SK-N-SH treated with all-trans-retinoic acid at 6 μM for 48 hours (cell line): ENCODE data around the gene ACTN1.
"Not testable (repeated sequence)": the region's sequence is repeated elsewhere in the genome, so short reads cannot be mapped to it uniquely, and the experiment has no call there.

Experiments used
- ATAC-seq: fragments of 200-7000 bp; cut with Tn5 transposase; 3 replicates; pipeline ENCODE4 v1.9.1; 2020; ENCODE audit warnings: mild to moderate bottlenecking, moderate library complexity
- BACH2 ChIP-seq: fragments of 250-450 bp; sonication (Bioruptor Pico); IDR thresholded peaks from 2 replicates; pipeline ENCODE4 v1.9.0; 2021; ENCODE audit warnings: mild to moderate bottlenecking, borderline replicate concordance
- GLIS3 ChIP-seq: fragments of 250-450 bp; sonication (Bioruptor Pico); IDR thresholded peaks from 2 replicates; pipeline ENCODE4 v1.5.0; 2020; ENCODE audit warnings: mild to moderate bottlenecking, moderate library complexity
- ISL1 ChIP-seq: fragments of 250-450 bp; sonication (Bioruptor Pico); IDR thresholded peaks from 2 replicates; pipeline ENCODE4 v2.1.2; 2022; ENCODE audit warnings: mild to moderate bottlenecking, moderate library complexity
- OSR1 ChIP-seq: fragments of 250-450 bp; sonication (Bioruptor Pico); IDR thresholded peaks from 2 replicates; pipeline ENCODE4 v1.8.0; 2022; ENCODE audit warnings: moderate library complexity, mild to moderate bottlenecking, inconsistent platforms
- PPARA ChIP-seq: fragments of 250-450 bp; sonication (Bioruptor Pico); IDR thresholded peaks from 2 replicates; pipeline ENCODE4 v1.5.0; 2020; ENCODE audit warnings: mild to moderate bottlenecking, borderline replicate concordance
- RARB ChIP-seq: fragments of 250-450 bp; sonication (Bioruptor Pico); IDR thresholded peaks from 2 replicates; pipeline ENCODE4 v1.8.0; 2021; ENCODE audit warnings: mild to moderate bottlenecking, moderate library complexity
- SNAI2 ChIP-seq: fragments of 250-450 bp; sonication (Bioruptor Pico); IDR thresholded peaks from 2 replicates; pipeline ENCODE4 v1.5.0; 2020; ENCODE audit warnings: mild to moderate bottlenecking, moderate library complexity
- TCF4 ChIP-seq: fragments of 250-450 bp; sonication (Bioruptor Pico); IDR thresholded peaks from 2 replicates; pipeline ENCODE4 v1.8.0; 2021; ENCODE audit warnings: mild to moderate bottlenecking, moderate library complexity, borderline replicate concordance
- TOX ChIP-seq: fragments of 250-450 bp; sonication (Bioruptor Pico); IDR thresholded peaks from 2 replicates; pipeline ENCODE4 v1.8.0; 2021; ENCODE audit warnings: mild to moderate bottlenecking, moderate library complexity, borderline replicate concordance
- ZFP3 ChIP-seq: fragments of 250-450 bp; sonication (Bioruptor Pico); IDR thresholded peaks from 2 replicates; pipeline ENCODE4 v1.5.0; 2020; ENCODE audit warnings: mild to moderate bottlenecking, moderate library complexity
- ZFP30 ChIP-seq: fragments of 450-650 bp; formaldehyde crosslinking; IDR thresholded peaks from 2 replicates; pipeline ENCODE4 v1.5.0; 2022; ENCODE audit warnings: mild to moderate bottlenecking, moderate library complexity
- ZNF565 ChIP-seq: fragments of 450-650 bp; formaldehyde crosslinking; conservative IDR thresholded peaks from 2 replicates; pipeline ENCODE4 v1.5.0; 2020; ENCODE audit warnings: low read depth, mild to moderate bottlenecking, moderate library complexity
- ZNF70 ChIP-seq: fragments of 450-650 bp; formaldehyde crosslinking; IDR thresholded peaks from 2 replicates; pipeline ENCODE4 v1.5.0; 2020; ENCODE audit warnings: mild to moderate bottlenecking, moderate library complexity
- ZNF8 ChIP-seq: fragments of 450-650 bp; formaldehyde crosslinking; IDR thresholded peaks from 2 replicates; pipeline ENCODE4 v1.5.0; 2020; ENCODE audit warnings: mild to moderate bottlenecking, moderate library complexity
- TF ChIP-seq, protein P1 (sequence below): fragments of 250-450 bp; sonication (Bioruptor Pico); IDR thresholded peaks from 2 replicates; pipeline ENCODE4 v1.8.0; 2020; ENCODE audit warnings: mild to moderate bottlenecking, moderate library complexity, borderline replicate concordance
- TF ChIP-seq, protein P2 (sequence below): fragments of 250-450 bp; sonication (Bioruptor Pico); IDR thresholded peaks from 2 replicates; pipeline ENCODE4 v1.8.0; 2021; ENCODE audit warnings: low read depth, mild to moderate bottlenecking, moderate library complexity, borderline replicate concordance
- TF ChIP-seq, protein P3 (sequence below): fragments of 250-450 bp; sonication (Bioruptor Pico); IDR thresholded peaks from 2 replicates; pipeline ENCODE4 v1.5.1; 2020; ENCODE audit warnings: low read depth, mild to moderate bottlenecking, moderate library complexity
- TF ChIP-seq, protein P4 (sequence below): fragments of 250-450 bp; sonication (Bioruptor Pico); IDR thresholded peaks from 2 replicates; pipeline ENCODE4 v1.5.1; 2021; ENCODE audit warnings: mild to moderate bottlenecking, moderate library complexity
- TF ChIP-seq, protein P5 (sequence below): fragments of 250-450 bp; sonication (Bioruptor Pico); IDR thresholded peaks from 2 replicates; pipeline ENCODE4 v1.5.0; 2020; ENCODE audit warnings: mild to moderate bottlenecking, moderate library complexity

The ACTN1 gene

DNA sequence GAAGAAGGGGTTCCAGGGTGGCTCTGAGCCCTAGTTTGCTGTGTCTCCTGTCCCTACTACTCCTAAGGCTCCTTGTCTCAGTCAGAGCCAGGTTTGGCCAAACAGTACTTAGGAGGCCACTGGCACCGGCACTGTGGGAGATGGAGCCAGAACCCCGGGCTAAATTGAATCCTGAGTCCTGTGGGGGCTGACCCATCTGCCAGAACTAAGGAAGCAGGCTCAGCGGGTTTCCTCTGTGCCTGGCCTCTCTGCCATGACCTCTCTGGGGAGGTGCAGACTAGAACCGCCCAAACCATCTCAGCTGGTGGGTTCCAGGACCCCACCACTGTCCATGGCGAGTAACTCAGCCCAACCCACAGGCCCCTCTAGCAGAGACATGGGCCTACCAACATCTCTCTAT is 5.5 kb downstream of the ACTN1 start:
- TF ChIP-seq GLIS3 (CRISPR knock-in tag), result no peak
- TF ChIP-seq ZNF70 (CRISPR knock-in tag), result no peak
- TF ChIP-seq TCF4 (CRISPR knock-in tag), result no peak
- TF ChIP-seq ZFP3 (CRISPR knock-in tag), result no peak
- TF ChIP-seq, protein P1, sequence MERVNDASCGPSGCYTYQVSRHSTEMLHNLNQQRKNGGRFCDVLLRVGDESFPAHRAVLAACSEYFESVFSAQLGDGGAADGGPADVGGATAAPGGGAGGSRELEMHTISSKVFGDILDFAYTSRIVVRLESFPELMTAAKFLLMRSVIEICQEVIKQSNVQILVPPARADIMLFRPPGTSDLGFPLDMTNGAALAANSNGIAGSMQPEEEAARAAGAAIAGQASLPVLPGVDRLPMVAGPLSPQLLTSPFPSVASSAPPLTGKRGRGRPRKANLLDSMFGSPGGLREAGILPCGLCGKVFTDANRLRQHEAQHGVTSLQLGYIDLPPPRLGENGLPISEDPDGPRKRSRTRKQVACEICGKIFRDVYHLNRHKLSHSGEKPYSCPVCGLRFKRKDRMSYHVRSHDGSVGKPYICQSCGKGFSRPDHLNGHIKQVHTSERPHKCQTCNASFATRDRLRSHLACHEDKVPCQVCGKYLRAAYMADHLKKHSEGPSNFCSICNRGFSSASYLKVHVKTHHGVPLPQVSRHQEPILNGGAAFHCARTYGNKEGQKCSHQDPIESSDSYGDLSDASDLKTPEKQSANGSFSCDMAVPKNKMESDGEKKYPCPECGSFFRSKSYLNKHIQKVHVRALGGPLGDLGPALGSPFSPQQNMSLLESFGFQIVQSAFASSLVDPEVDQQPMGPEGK (CRISPR knock-in tag), result no peak
- TF ChIP-seq ZNF565, result no peak
- no peak for TF ChIP-seq SNAI2 (CRISPR knock-in tag)
- no peak for TF ChIP-seq TOX (CRISPR knock-in tag)
- no peak for TF ChIP-seq OSR1 (CRISPR knock-in tag)
- TF ChIP-seq ISL1 (CRISPR knock-in tag), result no peak
- no peak for ATAC-seq

DNA sequence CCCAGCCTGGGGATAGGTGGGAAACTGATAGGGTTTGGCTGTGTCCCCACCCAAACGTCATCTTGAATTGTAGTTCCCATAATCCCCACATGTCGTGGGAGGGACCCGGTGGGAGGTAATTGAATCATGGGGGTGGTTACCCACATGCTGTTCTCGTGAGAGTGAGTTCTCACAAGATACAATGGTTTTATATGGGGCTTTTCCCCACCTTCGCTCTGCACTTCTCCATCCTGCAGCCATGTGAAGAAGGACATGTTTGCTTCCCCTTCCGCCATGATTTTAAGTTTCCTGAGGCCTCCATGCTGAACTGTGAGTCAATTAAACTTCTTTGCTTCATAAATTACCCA is 5.9 kb downstream of the ACTN1 start:
- not testable (repeated sequence) for ATAC-seq

DNA sequence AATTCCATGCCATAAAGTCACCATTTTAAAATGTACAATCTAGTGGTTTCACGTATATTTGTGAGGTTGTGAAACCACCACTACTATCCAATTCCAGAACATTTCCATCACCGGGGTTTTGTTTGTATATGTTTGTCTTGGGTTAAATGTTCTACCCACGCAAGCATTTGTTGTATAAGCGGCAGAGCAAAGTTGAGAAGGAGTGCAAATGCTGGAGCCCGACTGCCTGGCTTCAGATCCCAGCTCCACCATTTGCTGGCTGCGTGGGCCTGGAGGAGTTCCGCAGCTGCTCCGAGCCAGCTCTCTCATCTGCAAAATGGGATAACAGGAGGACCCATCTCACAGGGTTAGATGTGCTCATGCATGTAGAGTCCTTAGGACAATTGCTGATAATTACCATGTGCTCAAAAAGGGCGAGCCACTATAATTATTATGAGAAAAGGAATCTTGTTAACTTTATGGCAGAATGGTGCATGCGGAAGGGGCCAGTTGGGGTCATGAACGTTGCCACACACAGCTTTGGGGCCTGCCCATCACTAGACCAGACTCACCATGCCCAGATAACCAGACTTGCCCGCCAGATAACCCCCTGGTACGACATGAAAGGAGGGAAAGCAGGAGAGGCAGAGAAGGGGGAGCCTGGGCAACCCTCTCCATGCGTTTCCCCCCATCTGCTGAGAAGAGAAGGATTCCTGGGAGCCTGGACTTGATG is 6.4 kb downstream of the ACTN1 start:
- TF ChIP-seq ZNF8 (CRISPR knock-in tag), result no peak
- TF ChIP-seq RARB, result no peak
- TF ChIP-seq, protein P2, sequence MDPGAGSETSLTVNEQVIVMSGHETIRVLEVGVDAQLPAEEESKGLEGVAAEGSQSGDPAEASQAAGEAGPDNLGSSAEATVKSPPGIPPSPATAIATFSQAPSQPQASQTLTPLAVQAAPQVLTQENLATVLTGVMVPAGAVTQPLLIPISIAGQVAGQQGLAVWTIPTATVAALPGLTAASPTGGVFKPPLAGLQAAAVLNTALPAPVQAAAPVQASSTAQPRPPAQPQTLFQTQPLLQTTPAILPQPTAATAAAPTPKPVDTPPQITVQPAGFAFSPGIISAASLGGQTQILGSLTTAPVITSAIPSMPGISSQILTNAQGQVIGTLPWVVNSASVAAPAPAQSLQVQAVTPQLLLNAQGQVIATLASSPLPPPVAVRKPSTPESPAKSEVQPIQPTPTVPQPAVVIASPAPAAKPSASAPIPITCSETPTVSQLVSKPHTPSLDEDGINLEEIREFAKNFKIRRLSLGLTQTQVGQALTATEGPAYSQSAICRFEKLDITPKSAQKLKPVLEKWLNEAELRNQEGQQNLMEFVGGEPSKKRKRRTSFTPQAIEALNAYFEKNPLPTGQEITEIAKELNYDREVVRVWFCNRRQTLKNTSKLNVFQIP (CRISPR knock-in tag), result no peak
- TF ChIP-seq ZFP30 (CRISPR knock-in tag), result no peak
- no peak for TF ChIP-seq BACH2 (CRISPR knock-in tag)
- TF ChIP-seq PPARA, result no peak
- no peak for ATAC-seq

DNA sequence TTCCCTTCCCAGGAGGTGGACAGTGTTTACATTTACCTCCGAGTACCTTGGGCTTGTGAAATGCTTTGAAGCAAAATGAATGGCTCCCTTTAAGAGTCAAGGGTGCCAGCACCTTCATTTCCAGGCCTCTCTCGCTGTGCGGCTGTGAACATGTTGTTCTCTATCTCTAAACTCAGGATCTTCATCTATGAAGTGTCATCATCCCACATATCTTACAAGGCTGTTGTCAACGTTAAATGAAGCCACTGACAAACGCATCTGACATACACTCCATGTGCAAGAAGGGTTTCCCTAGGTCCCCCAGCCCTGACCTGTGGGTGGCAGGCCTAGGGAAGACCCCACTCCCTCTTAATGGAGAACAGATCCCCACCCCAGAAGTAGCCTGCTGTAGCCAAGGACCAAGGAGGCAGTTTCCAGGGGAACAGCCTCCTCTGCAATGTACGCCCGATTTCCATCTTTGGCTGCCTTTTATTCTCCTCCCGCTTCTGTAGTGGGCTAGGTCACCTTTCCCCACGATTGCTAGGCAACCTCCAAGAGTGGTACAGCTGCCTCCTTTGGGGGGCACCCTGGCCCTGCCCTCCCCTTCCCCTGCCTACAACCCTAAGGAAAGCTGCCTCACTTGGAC is 7.6 kb downstream of the ACTN1 start:
- no peak for ATAC-seq
- TF ChIP-seq, protein P2 (CRISPR knock-in tag), result no peak
- TF ChIP-seq, protein P3, sequence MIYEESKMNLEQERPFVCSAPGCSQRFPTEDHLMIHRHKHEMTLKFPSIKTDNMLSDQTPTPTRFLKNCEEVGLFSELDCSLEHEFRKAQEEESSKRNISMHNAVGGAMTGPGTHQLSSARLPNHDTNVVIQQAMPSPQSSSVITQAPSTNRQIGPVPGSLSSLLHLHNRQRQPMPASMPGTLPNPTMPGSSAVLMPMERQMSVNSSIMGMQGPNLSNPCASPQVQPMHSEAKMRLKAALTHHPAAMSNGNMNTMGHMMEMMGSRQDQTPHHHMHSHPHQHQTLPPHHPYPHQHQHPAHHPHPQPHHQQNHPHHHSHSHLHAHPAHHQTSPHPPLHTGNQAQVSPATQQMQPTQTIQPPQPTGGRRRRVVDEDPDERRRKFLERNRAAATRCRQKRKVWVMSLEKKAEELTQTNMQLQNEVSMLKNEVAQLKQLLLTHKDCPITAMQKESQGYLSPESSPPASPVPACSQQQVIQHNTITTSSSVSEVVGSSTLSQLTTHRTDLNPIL (CRISPR knock-in tag), result no peak
- TF ChIP-seq, protein P4, sequence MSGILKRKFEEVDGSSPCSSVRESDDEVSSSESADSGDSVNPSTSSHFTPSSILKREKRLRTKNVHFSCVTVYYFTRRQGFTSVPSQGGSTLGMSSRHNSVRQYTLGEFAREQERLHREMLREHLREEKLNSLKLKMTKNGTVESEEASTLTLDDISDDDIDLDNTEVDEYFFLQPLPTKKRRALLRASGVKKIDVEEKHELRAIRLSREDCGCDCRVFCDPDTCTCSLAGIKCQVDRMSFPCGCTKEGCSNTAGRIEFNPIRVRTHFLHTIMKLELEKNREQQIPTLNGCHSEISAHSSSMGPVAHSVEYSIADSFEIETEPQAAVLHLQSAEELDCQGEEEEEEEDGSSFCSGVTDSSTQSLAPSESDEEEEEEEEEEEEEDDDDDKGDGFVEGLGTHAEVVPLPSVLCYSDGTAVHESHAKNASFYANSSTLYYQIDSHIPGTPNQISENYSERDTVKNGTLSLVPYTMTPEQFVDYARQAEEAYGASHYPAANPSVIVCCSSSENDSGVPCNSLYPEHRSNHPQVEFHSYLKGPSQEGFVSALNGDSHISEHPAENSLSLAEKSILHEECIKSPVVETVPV (CRISPR knock-in tag), result no peak
- TF ChIP-seq, protein P5, sequence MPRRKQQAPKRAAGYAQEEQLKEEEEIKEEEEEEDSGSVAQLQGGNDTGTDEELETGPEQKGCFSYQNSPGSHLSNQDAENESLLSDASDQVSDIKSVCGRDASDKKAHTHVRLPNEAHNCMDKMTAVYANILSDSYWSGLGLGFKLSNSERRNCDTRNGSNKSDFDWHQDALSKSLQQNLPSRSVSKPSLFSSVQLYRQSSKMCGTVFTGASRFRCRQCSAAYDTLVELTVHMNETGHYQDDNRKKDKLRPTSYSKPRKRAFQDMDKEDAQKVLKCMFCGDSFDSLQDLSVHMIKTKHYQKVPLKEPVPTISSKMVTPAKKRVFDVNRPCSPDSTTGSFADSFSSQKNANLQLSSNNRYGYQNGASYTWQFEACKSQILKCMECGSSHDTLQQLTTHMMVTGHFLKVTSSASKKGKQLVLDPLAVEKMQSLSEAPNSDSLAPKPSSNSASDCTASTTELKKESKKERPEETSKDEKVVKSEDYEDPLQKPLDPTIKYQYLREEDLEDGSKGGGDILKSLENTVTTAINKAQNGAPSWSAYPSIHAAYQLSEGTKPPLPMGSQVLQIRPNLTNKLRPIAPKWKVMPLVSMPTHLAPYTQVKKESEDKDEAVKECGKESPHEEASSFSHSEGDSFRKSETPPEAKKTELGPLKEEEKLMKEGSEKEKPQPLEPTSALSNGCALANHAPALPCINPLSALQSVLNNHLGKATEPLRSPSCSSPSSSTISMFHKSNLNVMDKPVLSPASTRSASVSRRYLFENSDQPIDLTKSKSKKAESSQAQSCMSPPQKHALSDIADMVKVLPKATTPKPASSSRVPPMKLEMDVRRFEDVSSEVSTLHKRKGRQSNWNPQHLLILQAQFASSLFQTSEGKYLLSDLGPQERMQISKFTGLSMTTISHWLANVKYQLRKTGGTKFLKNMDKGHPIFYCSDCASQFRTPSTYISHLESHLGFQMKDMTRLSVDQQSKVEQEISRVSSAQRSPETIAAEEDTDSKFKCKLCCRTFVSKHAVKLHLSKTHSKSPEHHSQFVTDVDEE (CRISPR knock-in tag), result no peak
- TF ChIP-seq TCF4 (CRISPR knock-in tag), result no peak
- TF ChIP-seq SNAI2 (CRISPR knock-in tag), result no peak
- no peak for TF ChIP-seq ISL1 (CRISPR knock-in tag)
